Ectodermal cell (in vitro differentiated cells): ENCODE results near the gene EIF4G2.

Experiments
- H3K27ac ChIP-seq: 2 replicates; pipeline ENCODE4 v1.7.0; 2013; ENCODE audit warnings: mild to moderate bottlenecking, low read depth, low read length; ENCODE audit not compliant: insufficient read depth, poor library complexity, severe bottlenecking
- H3K27me3 ChIP-seq: 2 replicates; pipeline ENCODE4 v1.7.0; 2013; ENCODE audit warnings: mild to moderate bottlenecking, low read length; ENCODE audit not compliant: insufficient read depth, control insufficient read depth, poor library complexity, severe bottlenecking
- H3K36me3 ChIP-seq: one replicate; pipeline ENCODE4 v1.7.0; 2013; ENCODE audit warnings: low read length; ENCODE audit not compliant: control insufficient read depth, insufficient read depth
- H3K4me1 ChIP-seq: one replicate; pipeline ENCODE4 v1.7.0; 2013; ENCODE audit warnings: low read length; ENCODE audit not compliant: control insufficient read depth, insufficient read depth
- H3K4me3 ChIP-seq: 2 replicates; pipeline ENCODE4 v1.7.0; 2013; ENCODE audit warnings: low read depth, low read length, control low read depth; ENCODE audit not compliant: insufficient read depth
- H3K9me3 ChIP-seq: 2 replicates; pipeline ENCODE4 v1.7.0; 2013; ENCODE audit warnings: mild to moderate bottlenecking, low read length, moderate library complexity; ENCODE audit not compliant: control insufficient read depth
- WGBS, 2 experiments: methylation state at CpG; one replicate each; pipeline ENCODE4 v1.1.7; 2013; ENCODE audit warnings: missing lambda C conversion rate in 2 of 2; 5-methylcytosine and 5-hydroxymethylcytosine counted together

EIF4G2 gene

DNA sequence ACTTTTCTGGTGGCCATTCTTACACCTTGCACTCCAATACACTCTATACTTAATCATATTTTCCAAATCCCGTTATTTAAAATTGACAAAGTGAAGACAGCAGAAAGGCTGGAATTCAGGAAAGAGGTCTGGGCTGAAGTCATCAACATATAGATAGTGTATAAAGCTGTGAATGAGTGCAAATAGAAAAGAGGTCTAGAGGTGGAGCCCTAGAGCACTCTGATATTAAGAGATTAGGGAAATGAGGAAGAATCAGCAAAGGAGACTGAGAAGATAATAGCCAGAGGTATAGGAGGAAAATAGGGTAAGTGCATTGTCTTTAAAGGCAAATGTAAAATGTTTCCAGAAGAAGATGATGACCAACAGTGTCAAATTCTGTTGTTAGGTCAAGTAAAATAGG lies 49.8 kb downstream of the EIF4G2 start:
- no peak overlapping the region for H3K27ac ChIP-seq
- 86% methylated on average over 1 of the region's 1 CpG for WGBS, 2 experiments
- no peak overlapping the region for H3K4me3 ChIP-seq
- peaks cover 41% of the 10 kb centered on the region for H3K36me3 ChIP-seq
- H3K4me1 ChIP-seq, result no peaks in the 10 kb centered on the region
- no peaks in the 10 kb centered on the region for H3K9me3 ChIP-seq
- no peaks in the 10 kb centered on the region for H3K27me3 ChIP-seq

DNA sequence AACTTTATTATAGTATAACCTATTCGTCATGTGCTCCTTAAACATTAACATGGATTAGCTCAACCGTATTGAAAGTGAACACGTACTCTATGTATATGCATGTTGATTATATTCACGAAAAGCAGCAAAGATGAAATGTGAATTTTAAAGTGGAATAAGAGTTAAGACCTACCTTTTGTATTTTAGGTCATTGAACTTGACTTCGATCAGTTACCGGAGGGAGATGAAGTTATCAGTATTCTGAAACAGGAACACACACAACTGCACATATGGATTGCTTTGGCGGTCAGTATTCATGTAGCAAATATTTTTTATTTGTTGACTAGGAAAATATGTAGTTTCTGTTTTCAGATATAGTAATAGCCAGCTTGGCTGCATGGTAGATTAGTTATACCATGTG lies 56.2 kb downstream of the EIF4G2 start:
- H3K9me3 ChIP-seq, result no peaks in the 10 kb centered on the region
- 95 to 97% methylated on average over 7 of the region's 7 CpGs for WGBS, 2 experiments
- H3K36me3 ChIP-seq, result peaks cover 20% of the 10 kb centered on the region
- H3K4me3 ChIP-seq, result peak overlapping the region; percentile 92
- peaks cover 6% of the 10 kb centered on the region for H3K4me1 ChIP-seq
- no peak overlapping the region for H3K27ac ChIP-seq
- H3K27me3 ChIP-seq, result no peaks in the 10 kb centered on the region

DNA sequence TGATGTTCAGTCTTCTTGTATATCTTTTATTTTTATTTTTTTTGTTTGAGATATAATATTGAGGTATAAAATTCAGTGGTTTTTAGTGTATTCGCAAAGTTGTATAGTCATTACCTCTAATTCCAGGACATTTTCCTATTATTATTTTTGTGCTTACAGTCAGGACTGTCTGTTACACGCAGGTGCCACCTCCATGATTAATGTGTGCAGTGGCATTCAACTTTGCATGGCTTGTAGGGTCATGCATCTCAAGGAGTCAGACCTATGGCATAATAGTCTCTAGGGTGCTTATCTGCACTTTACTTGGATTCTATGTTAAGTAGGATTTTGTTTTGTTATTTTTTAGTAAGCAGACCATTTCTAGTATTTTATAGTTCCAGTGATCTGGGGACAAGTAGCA lies 56.7 kb downstream of the EIF4G2 start:
- Histone ChIP-seq H3K27ac (no peak overlapping the region), H3K27me3 (no peaks in the 10 kb centered on the region), H3K9me3 (no peaks in the 10 kb centered on the region), H3K36me3 (peaks cover 16% of the 10 kb centered on the region), H3K4me3 (peak overlapping the region; percentile 92), H3K4me1 (peaks cover 6% of the 10 kb centered on the region)
- WGBS, 2 experiments, result 70 to 73% methylated on average over 2 of the region's 2 CpGs

DNA sequence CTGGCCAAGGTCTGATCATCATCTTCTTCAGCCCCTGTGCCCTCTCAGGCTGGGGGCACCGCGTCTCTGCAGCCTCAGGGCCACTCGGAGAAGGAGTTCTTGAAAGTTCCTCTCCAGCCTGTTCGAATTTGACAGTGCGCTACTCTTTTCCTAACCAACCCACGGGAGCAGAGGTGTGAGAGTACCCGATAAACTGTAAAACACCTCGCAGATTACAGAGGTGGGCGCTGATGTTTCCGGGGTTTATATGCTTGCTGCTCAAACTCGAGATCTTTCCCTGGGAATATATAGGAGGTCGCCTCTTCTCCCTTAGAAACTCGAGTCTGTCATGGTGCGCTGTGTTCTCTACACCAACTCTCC lies 57.2 kb downstream of the EIF4G2 start:
- Histone ChIP-seq H3K9me3 (no peaks in the 10 kb centered on the region), H3K36me3 (peaks cover 13% of the 10 kb centered on the region), H3K27me3 (no peaks in the 10 kb centered on the region), H3K4me3 (peak overlapping the region; percentile 92), H3K27ac (no peak overlapping the region), H3K4me1 (peaks cover 6% of the 10 kb centered on the region)
- WGBS, 2 experiments, result 2% methylated on average over 14 of the region's 14 CpGs

DNA sequence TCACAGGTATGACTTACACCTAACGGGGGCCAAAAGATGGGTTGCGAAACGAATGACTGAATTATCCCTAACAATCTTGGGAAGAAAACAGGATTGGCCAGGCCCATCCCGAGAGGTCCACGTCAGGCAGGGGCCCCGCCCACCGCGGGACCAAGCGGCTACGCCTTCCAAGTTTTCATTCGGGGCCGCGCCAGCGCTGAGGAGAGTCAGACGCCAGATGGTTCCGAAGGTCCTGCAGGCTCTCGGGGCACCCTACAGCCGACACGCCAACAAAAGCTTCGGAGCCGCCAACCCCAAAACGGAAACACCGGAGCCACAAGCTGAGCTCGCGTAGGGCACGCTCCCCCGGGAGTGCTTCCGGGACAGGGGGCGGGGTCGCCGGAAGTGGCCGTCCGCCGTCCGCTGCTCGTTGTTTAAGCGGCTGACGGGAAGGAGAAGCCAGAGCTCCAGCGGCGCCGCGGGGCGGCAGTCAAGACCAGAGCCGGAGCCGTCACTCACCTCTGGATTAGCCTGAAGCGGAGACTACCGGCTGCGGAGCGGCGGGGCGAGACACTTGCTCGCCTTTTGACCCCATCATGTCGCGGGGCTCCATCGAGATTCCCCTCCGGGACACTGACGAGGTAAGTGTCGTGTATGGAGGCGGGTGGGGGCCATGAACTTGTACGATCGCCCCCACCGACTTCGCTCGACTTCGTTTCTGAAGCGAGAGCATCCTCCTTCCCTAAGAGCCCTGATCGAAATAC lies 57.7 kb downstream of the EIF4G2 start, which contains the start of gene CTR9:
TSS of gene CTR9 (plus strand) at position 409 of the 743 bp plus-strand sequence. CDS start at position 576, 167 bp downstream.
- WGBS, 2 experiments, result 0% methylated on average over 67 of the region's 67 CpGs
- Histone ChIP-seq H3K9me3 (no peaks in the 10 kb centered on the region), H3K4me3 (peak within 1 kb of the TSS; percentile 92), H3K27me3 (no peaks in the 10 kb centered on the region), H3K27ac (peak within 1 kb of the TSS; percentile 90), H3K36me3 (peaks cover 13% of the 10 kb centered on the region), H3K4me1 (peaks cover 6% of the 10 kb centered on the region)

DNA sequence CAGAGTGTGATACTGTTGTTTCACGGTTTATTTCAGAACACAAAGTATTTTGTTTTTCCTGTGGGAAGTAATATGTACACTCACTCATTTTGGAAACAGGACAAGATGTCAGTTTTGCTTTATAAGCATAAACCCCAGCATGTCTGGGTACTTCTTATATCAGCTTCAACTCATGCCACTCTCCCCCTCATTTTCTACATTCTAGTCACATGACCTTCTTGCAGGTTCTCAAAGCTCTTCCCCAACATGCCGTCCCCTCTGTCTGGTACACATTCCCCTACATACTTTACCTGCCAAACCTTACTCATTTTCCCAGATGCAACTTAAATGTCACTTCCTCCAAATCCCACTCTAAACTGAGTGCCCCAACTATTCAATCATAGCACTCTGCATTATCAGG lies 59.2 kb downstream of the EIF4G2 start:
- H3K27me3 ChIP-seq, result no peaks in the 10 kb centered on the region
- H3K27ac ChIP-seq, result no peak overlapping the region
- 83 to 88% methylated on average over 2 of the region's 2 CpGs for WGBS, 2 experiments
- H3K4me3 ChIP-seq, result no peak overlapping the region
- H3K9me3 ChIP-seq, result no peaks in the 10 kb centered on the region
- H3K4me1 ChIP-seq, result peaks cover 6% of the 10 kb centered on the region
- peaks cover 2% of the 10 kb centered on the region for H3K36me3 ChIP-seq

DNA sequence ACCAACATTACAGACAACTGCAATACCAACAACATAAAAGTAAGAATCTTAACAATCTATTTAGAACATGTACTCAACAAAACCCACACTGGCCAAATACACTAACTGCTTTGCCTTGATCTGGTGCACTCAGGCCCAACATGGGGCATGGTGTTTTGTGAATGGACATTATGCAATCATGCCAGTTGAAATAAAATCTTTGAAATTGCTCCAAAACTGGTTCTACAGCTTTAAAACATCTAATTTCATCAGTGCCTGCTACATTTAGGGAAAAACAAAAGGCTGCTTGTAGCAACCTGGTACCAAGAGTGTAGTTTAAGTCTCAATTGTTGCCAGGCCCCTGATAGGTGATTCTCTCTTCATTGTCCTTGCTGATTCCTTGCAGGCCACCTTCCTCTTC lies 61.0 kb downstream of the EIF4G2 start:
- H3K4me1 ChIP-seq, result peaks cover 6% of the 10 kb centered on the region
- H3K27ac ChIP-seq, result no peak overlapping the region
- H3K36me3 ChIP-seq, result no peaks in the 10 kb centered on the region
- no peaks in the 10 kb centered on the region for H3K27me3 ChIP-seq
- no peaks in the 10 kb centered on the region for H3K9me3 ChIP-seq
- no peak overlapping the region for H3K4me3 ChIP-seq
